ENCODE data around the gene WDFY4.

Gene WDFY4

DNA sequence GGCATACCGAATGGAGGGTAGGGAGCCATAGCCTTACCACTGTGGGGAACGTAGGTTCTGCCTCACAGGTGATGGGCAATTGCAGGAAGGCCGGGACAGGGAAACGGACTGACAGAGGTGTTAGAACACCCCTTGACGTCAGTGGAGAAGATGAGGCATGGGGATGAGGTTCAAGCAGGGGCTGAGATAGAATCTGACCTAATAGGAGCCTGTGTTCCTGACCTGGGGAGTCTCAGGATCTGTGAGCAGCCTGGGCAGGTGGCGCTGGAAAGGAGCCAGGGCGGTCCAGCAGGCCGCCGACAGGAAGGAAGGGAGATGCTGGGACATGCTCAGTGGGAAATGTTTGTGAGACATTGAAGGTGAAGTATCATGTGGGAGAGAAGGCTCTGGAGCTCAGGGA is 109.4 kb downstream of the WDFY4 start:
- TF ChIP-seq, protein P1, sequence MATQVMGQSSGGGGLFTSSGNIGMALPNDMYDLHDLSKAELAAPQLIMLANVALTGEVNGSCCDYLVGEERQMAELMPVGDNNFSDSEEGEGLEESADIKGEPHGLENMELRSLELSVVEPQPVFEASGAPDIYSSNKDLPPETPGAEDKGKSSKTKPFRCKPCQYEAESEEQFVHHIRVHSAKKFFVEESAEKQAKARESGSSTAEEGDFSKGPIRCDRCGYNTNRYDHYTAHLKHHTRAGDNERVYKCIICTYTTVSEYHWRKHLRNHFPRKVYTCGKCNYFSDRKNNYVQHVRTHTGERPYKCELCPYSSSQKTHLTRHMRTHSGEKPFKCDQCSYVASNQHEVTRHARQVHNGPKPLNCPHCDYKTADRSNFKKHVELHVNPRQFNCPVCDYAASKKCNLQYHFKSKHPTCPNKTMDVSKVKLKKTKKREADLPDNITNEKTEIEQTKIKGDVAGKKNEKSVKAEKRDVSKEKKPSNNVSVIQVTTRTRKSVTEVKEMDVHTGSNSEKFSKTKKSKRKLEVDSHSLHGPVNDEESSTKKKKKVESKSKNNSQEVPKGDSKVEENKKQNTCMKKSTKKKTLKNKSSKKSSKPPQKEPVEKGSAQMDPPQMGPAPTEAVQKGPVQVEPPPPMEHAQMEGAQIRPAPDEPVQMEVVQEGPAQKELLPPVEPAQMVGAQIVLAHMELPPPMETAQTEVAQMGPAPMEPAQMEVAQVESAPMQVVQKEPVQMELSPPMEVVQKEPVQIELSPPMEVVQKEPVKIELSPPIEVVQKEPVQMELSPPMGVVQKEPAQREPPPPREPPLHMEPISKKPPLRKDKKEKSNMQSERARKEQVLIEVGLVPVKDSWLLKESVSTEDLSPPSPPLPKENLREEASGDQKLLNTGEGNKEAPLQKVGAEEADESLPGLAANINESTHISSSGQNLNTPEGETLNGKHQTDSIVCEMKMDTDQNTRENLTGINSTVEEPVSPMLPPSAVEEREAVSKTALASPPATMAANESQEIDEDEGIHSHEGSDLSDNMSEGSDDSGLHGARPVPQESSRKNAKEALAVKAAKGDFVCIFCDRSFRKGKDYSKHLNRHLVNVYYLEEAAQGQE (IDR thresholded peaks at IDR 0.05; ENCODE audit: low read depth): no peak
- TF ChIP-seq CREB1 (IDR thresholded peaks at IDR 0.05; ENCODE audit: low read depth): no peak
- no peak for TF ChIP-seq TAF1 (IDR thresholded peaks at IDR 0.05; ENCODE audit: low read depth)
- no peak for TF ChIP-seq ZBTB7A (IDR thresholded peaks at IDR 0.05; ENCODE audit: low read depth)
- TF ChIP-seq EP300 (IDR thresholded peaks at IDR 0.05; ENCODE audit: borderline replicate concordance): no peak
- TF ChIP-seq, protein P2, sequence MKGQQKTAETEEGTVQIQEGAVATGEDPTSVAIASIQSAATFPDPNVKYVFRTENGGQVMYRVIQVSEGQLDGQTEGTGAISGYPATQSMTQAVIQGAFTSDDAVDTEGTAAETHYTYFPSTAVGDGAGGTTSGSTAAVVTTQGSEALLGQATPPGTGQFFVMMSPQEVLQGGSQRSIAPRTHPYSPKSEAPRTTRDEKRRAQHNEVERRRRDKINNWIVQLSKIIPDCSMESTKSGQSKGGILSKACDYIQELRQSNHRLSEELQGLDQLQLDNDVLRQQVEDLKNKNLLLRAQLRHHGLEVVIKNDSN (IDR thresholded peaks at IDR 0.05): no peak
- no peak for TF ChIP-seq TCF12 (IDR thresholded peaks at IDR 0.05; ENCODE audit: low read depth)
- no peak for TF ChIP-seq EGR1 (IDR thresholded peaks at IDR 0.05)
- TF ChIP-seq FOXM1 (IDR thresholded peaks at IDR 0.05; ENCODE audit: borderline replicate concordance, low read depth): no peak
- no peak for TF ChIP-seq RAD21 (IDR thresholded peaks at IDR 0.05; ENCODE audit: low read depth)

DNA sequence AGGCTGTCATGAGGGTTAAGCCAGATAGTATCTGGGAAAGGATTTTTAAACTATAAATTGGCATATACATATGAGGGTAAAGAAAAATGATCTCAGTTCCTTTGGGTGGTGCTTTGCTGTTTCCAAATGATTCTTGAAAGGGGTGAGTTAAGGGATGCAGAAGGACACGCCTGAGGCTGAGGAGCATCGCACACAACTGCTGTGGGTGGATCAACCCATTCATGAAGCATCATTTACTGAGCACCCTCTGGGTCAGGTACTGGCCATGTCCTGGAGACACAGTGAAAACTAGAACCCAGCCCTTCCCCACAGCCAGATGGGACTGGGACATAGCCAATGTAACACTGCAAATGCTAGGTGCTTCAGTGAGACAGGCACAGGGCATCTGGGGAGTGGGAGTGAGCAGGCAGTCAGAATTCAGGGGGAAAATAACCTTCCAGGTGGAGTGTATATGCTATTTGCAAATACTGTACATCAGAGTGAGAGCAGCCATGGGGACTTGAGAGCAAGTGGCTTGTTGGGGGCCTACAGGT is 112.1 kb downstream of the WDFY4 start:
- TF ChIP-seq TCF12 (IDR thresholded peaks at IDR 0.05; ENCODE audit: low read depth): no peak
- no peak for TF ChIP-seq EGR1 (IDR thresholded peaks at IDR 0.05)
- TF ChIP-seq, protein P2 (IDR thresholded peaks at IDR 0.05): no peak
- no peak for TF ChIP-seq FOXM1 (IDR thresholded peaks at IDR 0.05; ENCODE audit: borderline replicate concordance, low read depth)
- TF ChIP-seq, protein P3, sequence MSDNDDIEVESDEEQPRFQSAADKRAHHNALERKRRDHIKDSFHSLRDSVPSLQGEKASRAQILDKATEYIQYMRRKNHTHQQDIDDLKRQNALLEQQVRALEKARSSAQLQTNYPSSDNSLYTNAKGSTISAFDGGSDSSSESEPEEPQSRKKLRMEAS (IDR thresholded peaks at IDR 0.05): no peak
- TF ChIP-seq CREB1 (IDR thresholded peaks at IDR 0.05; ENCODE audit: low read depth): no peak
- TF ChIP-seq, protein P1 (IDR thresholded peaks at IDR 0.05; ENCODE audit: low read depth): no peak
- TF ChIP-seq TAF1 (IDR thresholded peaks at IDR 0.05; ENCODE audit: low read depth): no peak
- TF ChIP-seq NFIC (IDR thresholded peaks at IDR 0.05): no peak
- no peak for TF ChIP-seq EP300 (IDR thresholded peaks at IDR 0.05; ENCODE audit: borderline replicate concordance)
- no peak for TF ChIP-seq YY1 (IDR thresholded peaks at IDR 0.05; ENCODE audit: low read depth)
- TF ChIP-seq CEBPB (IDR thresholded peaks at IDR 0.05): no peak
- no peak for TF ChIP-seq ZBTB7A (IDR thresholded peaks at IDR 0.05; ENCODE audit: low read depth)
- TF ChIP-seq TEAD4 (IDR thresholded peaks at IDR 0.05): no peak
- TF ChIP-seq RAD21 (IDR thresholded peaks at IDR 0.05; ENCODE audit: low read depth): no peak

DNA sequence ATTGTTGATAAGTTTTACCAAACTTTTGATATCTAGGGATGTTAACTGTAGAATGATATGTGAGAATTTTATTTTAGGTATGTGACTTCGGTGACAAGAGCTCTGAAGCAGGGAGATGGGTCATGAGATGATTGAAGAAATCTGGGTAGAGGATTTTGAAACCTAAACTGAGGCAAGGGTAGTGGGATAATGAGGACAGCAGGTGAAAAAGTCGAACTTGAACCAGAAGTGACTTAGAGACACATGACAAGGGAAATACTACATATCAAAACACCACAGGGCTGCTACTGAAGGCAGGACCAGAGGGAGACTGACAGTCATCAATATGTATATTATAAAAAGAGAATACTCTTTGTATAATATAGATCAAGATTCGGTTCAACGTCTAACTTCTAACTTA is 113.2 kb downstream of the WDFY4 start:
- TF ChIP-seq EGR1 (IDR thresholded peaks at IDR 0.05): no peak
- TF ChIP-seq TEAD4 (IDR thresholded peaks at IDR 0.05): no peak
- TF ChIP-seq, protein P2 (IDR thresholded peaks at IDR 0.05): no peak
- TF ChIP-seq, protein P1 (IDR thresholded peaks at IDR 0.05; ENCODE audit: low read depth): no peak
- TF ChIP-seq EP300 (IDR thresholded peaks at IDR 0.05; ENCODE audit: borderline replicate concordance): no peak
- no peak for TF ChIP-seq CREB1 (IDR thresholded peaks at IDR 0.05; ENCODE audit: low read depth)
- no peak for TF ChIP-seq RAD21 (IDR thresholded peaks at IDR 0.05; ENCODE audit: low read depth)
- no peak for TF ChIP-seq CEBPB (IDR thresholded peaks at IDR 0.05)
- TF ChIP-seq NFIC (IDR thresholded peaks at IDR 0.05): no peak
- no peak for TF ChIP-seq FOXM1 (IDR thresholded peaks at IDR 0.05; ENCODE audit: borderline replicate concordance, low read depth)
- TF ChIP-seq TCF12 (IDR thresholded peaks at IDR 0.05; ENCODE audit: low read depth): no peak
- no peak for TF ChIP-seq ZBTB7A (IDR thresholded peaks at IDR 0.05; ENCODE audit: low read depth)

Data from Ishikawa (cell line).